GM13977 (cell line): ENCODE measurements around the gene CASP8.
A peak's percentile ranks its signal among the peaks of the same experiment; 100 is the strongest.

Experiments used
- DNase-seq: peaks from one replicate; pipeline ENCODE4 v3.0.0; 2012; ENCODE audit warnings: low spot score
- in situ Hi-C: fragments of 300-500 bp; cut with MboI; formaldehyde crosslinking; loops from one replicate; pipeline ENCODE4 v1.12.0; 2022; ENCODE audit warnings: low sequenced_read_pairs, low pct_unique_long_range_greater_than_20kb, mixed read lengths, inconsistent platforms; ENCODE audit not compliant: unreplicated experiment
- TF ChIP-seq, protein P1 (sequence below): IDR thresholded peaks from 2 replicates; pipeline ENCODE4 v1.5.1; 2012; ENCODE audit warnings: mild to moderate bottlenecking, control low read depth; ENCODE audit not compliant: insufficient read depth; ENCODE audit errors: extremely low read depth, missing control alignments

CASP8 gene

GRCh38 chr2:201255408-201256033, 4.8 kb upstream of the CASP8 start:
- TF ChIP-seq, protein P1, sequence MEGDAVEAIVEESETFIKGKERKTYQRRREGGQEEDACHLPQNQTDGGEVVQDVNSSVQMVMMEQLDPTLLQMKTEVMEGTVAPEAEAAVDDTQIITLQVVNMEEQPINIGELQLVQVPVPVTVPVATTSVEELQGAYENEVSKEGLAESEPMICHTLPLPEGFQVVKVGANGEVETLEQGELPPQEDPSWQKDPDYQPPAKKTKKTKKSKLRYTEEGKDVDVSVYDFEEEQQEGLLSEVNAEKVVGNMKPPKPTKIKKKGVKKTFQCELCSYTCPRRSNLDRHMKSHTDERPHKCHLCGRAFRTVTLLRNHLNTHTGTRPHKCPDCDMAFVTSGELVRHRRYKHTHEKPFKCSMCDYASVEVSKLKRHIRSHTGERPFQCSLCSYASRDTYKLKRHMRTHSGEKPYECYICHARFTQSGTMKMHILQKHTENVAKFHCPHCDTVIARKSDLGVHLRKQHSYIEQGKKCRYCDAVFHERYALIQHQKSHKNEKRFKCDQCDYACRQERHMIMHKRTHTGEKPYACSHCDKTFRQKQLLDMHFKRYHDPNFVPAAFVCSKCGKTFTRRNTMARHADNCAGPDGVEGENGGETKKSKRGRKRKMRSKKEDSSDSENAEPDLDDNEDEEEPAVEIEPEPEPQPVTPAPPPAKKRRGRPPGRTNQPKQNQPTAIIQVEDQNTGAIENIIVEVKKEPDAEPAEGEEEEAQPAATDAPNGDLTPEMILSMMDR = no peak
- in situ Hi-C loops = no loop called here
- DNase-seq = no peak

- TF ChIP-seq, protein P1 = no peak
- in situ Hi-C loops = no loop called here
- DNase-seq = no peak
Measured at GRCh38 chr2:201256082-201256481, 4.3 kb upstream of the CASP8 start.

DNA sequence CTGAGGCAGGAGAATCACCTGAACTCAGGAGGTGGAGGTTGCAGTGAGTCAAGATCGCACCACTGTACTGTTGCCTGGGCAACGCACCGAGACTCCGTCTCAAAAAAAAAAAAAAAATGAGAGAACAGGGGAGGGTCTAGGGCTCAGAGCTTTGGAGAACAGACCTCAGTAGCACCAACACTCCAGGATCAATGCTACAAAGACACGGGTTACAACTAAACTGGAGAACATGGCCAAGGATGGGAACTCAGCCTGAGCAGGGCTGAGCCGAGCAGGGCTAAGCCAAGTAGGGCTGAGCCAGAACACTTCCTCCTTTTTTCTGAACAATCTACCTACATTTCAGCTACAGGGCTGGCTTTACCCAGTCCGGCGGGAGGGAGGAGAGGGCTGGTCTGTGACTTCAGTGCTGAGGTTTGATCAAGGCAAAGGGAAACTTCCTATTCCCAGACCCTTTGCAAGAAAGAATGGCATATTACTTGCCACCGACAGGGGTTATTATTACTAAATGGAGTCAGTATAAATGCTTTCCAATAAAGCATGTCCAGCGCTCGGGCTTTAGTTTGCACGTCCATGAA, 2.9 kb upstream of the CASP8 start:
- in situ Hi-C loops = no loop called here
- TF ChIP-seq, protein P1 = no peak
- peak; percentile 47 for DNase-seq

DNA sequence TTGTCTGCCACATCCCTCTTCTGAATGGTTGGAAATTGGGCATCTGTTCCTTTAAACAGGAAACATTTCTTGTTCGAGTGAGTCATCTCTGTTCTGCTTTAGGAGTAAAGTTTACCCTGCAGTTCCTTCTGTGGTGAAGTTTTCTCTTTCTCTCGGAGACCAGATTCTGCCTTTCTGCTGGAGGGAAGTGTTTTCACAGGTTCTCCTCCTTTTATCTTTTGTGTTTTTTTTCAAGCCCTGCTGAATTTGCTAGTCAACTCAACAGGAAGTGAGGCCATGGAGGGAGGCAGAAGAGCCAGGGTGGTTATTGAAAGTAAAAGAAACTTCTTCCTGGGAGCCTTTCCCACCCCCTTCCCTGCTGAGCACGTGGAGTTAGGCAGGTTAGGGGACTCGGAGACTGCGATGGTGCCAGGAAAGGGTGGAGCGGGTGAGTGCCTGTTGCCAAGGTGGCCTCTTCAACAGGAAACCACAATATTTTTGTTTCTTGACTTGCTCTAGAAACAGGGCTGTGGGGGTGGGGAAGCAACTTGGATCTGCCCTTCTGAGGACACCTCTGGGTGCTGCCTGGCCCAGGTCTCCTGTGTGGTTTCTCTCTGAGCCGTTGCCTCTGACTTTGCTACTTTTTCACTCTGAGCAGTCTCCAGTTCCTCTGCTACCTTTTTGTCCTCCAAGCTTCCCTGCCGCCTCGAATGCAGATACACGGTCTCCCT, 2.2 kb upstream of the CASP8 start:
- in situ Hi-C loops = no loop called here
- TF ChIP-seq, protein P1 = peak; percentile 22
- DNase-seq = peak; percentile 60

DNA sequence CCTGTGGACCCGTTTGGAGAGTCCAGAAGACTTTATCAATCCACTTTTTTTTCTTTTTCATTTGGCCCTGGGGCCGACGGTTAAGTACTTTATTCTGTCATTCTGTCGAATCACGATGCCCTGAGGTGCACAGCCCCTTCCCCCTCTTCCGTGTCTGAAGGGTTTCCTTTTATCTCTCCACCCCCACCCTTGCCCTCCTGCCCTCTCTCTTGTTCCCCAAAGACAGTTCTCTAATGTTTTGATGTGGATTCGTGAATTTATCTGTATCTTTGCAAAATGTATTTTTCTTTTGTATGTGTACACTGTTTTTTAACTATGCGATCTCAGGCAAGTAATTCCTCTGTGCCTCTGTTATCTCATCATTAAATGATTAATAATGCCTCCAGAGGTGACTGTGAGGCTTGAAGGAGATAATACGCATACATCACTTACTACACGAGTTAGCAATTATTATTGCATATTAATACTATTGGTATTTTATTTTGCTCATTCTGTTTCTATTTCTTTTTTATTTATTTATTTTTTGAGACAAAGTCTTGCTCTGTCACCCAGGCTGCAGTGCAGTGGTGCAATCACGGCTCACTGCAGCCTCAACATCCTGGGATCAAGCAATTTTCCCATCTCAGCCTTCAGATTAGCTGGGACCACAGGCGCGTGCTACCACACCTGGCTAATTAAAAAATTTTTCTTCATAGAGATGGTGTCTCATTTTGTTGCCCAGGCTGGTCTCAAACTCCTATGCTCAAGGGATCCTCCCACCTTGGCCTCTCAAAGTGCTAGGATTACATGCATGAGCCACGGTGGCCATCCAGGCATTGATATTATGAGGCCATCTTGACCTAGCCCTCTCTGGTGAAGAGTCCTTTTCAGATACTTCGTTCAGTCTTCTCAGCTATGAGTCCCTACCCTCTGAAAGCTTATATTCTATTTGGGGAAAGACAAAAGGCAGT, 1.4 kb upstream of the CASP8 start:
- TF ChIP-seq, protein P1 = no peak
- in situ Hi-C loops = no loop called here
- no peak for DNase-seq

- TF ChIP-seq, protein P1 = no peak
- DNase-seq = no peak
- in situ Hi-C loops = no loop called here
Measured at GRCh38 chr2:201261471-201261870, 1.1 kb downstream of the CASP8 start.
